Retinal pigment epithelial cell (primary cell): Measurements from ENCODE around the gene IL13RA1.
"Not testable (repeated sequence)": the region's sequence is repeated elsewhere in the genome, so short reads cannot be mapped to it uniquely, and the experiment has no call there.

Experiments used
- DNase-seq: peaks from one replicate; pipeline ENCODE4 v3.0.0-alpha.2; 2010; ENCODE audit warnings: low read depth
- H3K4me3 ChIP-seq: 2 replicates; pipeline ENCODE4 v1.5.1; 2011; ENCODE audit warnings: mild to moderate bottlenecking, low read length, control low read depth, moderate library complexity
- CTCF ChIP-seq: conservative IDR thresholded peaks from 2 replicates; pipeline ENCODE4 v1.5.1; 2011; ENCODE audit warnings: low read depth, low read length, control low read depth, inconsistent platforms

IL13RA1 gene

GRCh38 chrX:118698516-118699170 lies 28.8 kb upstream of the IL13RA1 start:
- H3K4me3 ChIP-seq = no peak overlapping the region
- no peak for DNase-seq
- TF ChIP-seq CTCF = no peak

DNA sequence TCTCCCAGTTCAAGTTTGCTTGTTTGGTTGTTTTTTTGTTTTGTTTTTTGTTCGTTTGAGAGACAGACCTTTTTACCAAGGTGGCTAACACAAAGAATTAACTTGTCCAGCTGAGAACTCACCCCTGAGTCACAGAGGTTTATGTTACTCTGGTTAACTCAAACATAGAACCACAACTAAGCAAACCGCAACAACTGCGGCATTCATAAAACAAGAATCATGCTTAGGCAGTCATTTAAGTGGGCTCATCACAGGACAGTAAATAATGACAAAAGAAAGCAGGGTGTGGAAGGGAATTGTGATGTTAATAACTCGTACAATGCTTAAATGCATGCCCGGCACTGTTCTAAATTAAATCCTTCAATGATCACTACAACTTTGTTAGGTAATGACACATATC lies 24.7 kb upstream of the IL13RA1 start:
- TF ChIP-seq CTCF = no peak
- DNase-seq = no peak
- no peak overlapping the region for H3K4me3 ChIP-seq

GRCh38 chrX:118706681-118707080 lies 20.7 kb upstream of the IL13RA1 start:
- DNase-seq = no peak
- no peak for TF ChIP-seq CTCF
- H3K4me3 ChIP-seq = no peak overlapping the region

GRCh38 chrX:118714521-118714920 lies 12.9 kb upstream of the IL13RA1 start:
- DNase-seq = no peak
- TF ChIP-seq CTCF = no peak
- no peak overlapping the region for H3K4me3 ChIP-seq

DNA sequence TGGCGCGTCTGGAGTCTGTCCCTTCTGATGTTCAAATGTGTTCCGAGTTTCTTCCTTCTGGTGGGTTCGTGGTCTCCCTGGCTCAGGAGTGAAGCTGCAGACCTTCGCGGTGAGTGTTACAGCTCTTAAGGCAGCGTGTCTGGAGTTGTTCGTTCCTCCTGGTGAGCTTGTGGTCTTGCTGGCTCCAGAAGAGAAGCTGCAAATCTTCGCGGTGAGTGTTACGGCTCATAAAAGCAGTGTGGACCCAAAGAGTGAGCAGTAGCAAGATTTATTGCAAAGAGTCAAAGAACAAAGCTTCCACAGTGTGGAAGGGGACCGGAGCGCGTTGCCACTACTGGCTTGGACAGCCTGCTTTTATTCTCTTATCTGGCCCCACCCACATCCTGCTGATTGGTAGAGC lies 11.5 kb upstream of the IL13RA1 start:
- not testable (repeated sequence) for H3K4me3 ChIP-seq, DNase-seq

GRCh38 chrX:118716833-118717232 lies 10.6 kb upstream of the IL13RA1 start:
- not testable (repeated sequence) for DNase-seq, H3K4me3 ChIP-seq

GRCh38 chrX:118717678-118718391 lies 9.6 kb upstream of the IL13RA1 start:
- no peak for DNase-seq
- no peak for TF ChIP-seq CTCF
- H3K4me3 ChIP-seq = no peak overlapping the region

DNA sequence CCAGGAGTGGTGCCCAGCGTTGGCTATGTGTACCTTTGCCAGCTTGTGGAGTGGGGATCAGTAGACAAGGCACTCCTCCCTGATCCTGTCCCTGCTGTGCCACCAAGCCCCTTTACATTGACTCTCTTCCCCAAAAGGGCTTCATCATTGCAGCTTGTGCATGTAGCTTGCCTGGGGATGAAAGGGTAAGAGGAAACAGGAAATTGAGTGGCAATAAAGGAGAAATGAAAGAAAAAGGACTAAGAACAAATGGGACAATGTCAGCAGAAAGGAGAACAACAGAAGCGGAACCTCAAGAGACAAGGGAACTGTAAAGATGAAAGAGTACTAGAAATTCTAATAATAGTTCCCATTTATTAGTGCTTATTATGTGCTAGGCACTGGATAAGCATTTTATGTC lies 8.7 kb upstream of the IL13RA1 start:
- no peak for DNase-seq
- no peak overlapping the region for H3K4me3 ChIP-seq
- TF ChIP-seq CTCF = no peak
